HG03159 (cell line): ENCODE measurements around the gene TDP1.
A peak's percentile ranks its signal among the peaks of the same experiment; 100 is the strongest.
"Not testable (repeated sequence)": the region's sequence is repeated elsewhere in the genome, so short reads cannot be mapped to it uniquely, and the experiment has no call there.

Experiments
- ATAC-seq: cut with Tn5 transposase; IDR thresholded peaks from one replicate; pipeline ENCODE4 v1.9.1; 2021; ENCODE audit warnings: mild to moderate bottlenecking, moderate library complexity; ENCODE audit not compliant: unreplicated experiment

TDP1 gene

GRCh38 chr14:90042496-90043252, 86.9 kb downstream of the TDP1 start:
- ATAC-seq = no peak

DNA sequence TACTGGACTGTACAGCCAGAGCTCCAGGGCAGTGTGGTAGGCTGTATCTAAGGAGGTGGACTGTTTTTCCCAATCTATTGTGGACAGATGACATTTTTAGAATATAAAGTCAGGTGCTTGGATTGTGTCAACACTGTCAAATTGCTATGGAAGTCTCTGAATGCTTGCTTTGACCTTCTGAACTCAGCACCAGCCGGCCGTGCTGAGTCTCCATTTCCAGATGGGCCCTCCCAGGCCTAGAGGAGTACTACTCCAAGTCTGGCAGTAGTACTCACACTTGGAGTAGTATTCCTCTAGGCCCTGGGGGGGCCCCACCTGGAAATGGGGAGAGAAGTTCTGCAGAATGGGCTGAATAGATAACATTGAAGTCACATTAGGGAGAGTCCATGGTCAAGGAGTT, 89.9 kb downstream of the TDP1 start:
- ATAC-seq = no peak

- no peak for ATAC-seq
Measured at GRCh38 chr14:90049390-90049789, 93.7 kb downstream of the TDP1 start.

- no peak for ATAC-seq
Measured at GRCh38 chr14:90050271-90050670, 94.5 kb downstream of the TDP1 start.

DNA sequence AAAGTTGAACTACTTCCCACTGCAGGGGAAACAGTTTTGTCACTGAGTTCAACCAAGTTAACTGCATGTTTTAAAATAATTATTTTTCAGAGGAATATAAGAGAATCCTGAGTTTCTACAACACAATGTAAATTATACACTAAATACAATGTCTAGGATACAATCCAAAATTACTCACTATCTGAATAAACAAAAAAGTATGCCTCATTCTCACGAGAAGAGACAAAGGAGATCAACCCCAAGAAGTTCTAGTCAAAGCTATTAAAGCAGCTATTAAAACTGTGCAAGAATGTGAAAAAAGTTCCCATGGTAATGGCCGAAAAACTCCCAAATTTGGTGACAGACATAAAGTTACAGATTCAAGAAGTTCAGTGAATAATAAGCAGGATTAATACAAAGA, 97.3 kb downstream of the TDP1 start:
- ATAC-seq = no peak

DNA sequence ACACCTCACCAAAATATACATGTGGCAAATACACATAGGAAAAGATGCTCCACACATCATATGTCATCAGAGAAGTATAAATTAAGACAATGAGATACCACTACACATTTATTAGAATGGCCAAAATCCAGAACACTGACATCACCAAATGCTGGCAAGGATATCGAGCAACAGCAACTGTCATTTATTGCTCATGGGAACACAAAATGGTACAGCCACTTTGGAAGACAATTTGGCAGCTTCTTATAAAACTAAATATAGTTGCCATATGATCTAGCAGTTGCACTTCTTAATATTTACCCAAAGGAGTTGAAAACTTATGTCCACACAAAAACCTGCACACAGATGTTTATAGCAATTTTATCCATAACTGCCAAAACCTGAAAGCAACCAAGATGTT, 99.1 kb downstream of the TDP1 start:
- no peak for ATAC-seq

DNA sequence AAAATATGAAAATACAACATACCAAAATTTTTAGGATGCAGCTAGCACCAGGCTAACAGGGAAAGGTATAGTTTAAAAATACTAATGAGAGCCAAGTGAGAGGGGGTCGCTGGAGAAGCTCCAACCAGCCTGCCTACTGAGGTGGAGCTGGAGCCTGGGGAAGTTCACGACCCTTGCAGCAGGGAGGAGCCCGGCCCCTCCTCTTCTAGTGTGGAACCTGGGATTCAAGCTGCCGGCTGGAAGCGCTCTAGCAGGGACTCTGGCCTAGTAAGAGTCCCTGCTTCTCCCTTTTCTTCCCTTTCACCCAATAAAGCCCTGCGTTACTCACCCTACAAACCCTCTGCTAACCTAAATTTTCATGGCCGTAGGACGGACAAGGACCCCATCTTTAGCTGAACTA, 101.1 kb downstream of the TDP1 start:
- ATAC-seq = no peak

DNA sequence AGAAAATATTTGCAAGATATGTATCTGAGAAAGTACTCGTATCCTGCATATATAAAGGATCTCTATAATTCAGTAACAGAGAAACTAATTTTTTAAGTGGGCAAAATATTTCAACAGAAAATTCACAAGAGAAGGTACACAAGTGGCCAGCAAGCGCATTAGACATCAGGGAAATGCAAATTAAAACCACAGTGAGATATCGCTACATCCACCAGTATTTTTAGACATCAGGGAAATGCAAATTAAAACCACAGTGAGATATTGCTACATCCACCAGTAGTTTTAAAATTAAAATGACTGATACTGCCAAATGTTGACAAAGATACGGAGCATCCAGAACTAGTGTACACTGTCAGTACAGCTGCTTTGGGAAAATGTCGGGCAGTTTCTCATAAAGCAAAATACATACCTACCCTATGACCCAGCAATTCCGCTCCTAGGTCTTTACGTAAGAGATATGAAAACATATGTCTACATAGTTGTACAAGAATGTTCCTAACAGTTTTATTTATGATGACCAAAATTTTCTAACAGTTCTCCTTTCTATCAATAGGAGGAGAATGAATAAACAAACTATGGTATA, 103.2 kb downstream of the TDP1 start:
- ATAC-seq = no peak

DNA sequence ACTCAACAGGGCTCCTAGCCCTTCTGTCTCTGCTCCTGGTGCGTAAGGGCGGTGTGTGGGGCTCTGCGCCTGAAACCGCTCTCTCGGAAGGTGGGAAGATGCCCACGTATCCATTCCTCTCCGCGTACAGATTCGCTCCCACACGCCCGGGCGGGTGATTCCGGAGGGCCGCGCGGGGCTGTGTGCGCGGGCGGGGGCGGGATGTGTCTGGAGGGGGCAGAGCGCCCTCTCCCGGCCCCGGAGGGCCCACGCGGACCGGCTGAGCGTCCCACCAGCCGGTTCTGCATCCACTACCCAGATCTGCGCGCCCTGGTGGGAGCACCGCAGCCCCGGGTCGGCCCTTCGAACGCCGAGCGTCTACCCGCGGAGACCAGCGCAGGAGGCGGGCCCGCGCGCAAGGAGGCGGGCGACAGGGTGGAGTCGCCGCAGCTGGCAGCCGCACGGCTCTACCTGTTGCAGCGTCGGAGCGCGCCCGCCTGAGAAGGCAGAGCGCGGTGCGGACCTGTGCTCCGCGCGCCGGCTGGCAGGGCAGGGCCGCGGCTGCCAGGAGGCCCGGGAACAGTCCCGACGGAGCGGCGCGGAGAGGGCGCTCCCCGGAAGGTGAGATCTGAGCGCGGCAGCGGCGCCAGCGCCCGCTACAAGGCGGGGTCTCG, 104.7 kb downstream of the TDP1 start:
- peak; percentile 68 for ATAC-seq

- peak; percentile 33 for ATAC-seq
Measured at GRCh38 chr14:90060965-90061684, 105.4 kb downstream of the TDP1 start.

DNA sequence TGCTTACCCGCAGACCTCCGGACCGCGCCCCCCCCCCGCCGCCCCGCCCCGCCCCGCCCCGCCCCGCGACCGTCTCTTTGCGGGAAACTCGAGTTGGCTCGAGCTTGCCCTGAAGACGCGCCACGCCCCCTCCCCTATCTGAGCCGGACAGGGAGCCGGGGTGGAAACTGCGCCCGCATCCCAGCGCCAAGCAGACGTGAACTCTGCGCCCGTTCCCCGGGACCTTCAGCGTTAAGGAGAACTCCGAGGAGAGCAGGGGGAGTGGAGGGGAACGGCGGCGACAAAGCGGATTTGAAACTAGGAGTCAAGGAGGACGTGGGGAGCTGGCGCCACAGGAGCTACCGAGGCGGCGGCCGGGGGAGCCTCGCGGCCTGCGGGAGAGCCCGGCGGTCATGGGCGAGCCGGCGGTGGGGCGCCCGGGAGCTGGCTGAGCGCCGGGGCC, 106.0 kb downstream of the TDP1 start, which contains the start of gene KCNK13:
Gene KCNK13 (plus strand): TSS at position 310 of the 442 bp plus-strand sequence. CDS start 212 bp downstream, outside the sequence.
- no peak for ATAC-seq

DNA sequence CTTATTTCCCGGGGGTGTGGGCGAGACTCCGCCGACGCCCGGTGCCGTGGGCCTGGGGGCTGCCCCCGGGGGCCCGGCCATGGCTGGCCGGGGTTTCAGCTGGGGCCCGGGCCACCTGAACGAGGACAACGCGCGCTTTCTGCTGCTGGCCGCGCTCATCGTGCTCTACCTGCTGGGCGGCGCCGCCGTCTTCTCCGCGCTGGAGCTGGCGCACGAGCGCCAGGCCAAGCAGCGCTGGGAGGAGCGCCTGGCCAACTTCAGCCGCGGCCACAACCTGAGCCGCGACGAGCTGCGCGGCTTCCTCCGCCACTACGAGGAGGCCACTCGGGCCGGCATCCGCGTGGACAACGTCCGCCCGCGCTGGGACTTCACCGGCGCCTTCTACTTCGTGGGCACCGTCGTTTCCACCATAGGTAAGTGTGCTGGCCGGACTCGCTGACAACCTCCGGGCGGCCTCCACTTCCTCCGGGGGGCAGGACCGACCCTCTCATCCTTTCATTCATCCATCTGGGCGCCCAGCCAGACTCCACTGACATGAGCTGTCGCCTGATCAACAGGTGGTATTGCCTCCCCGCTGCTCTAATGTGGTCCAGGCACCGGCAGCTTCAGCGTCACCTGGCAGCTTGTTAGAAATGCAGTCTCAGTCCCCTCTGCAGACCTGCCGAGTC, 106.5 kb downstream of the TDP1 start:
- no peak for ATAC-seq

DNA sequence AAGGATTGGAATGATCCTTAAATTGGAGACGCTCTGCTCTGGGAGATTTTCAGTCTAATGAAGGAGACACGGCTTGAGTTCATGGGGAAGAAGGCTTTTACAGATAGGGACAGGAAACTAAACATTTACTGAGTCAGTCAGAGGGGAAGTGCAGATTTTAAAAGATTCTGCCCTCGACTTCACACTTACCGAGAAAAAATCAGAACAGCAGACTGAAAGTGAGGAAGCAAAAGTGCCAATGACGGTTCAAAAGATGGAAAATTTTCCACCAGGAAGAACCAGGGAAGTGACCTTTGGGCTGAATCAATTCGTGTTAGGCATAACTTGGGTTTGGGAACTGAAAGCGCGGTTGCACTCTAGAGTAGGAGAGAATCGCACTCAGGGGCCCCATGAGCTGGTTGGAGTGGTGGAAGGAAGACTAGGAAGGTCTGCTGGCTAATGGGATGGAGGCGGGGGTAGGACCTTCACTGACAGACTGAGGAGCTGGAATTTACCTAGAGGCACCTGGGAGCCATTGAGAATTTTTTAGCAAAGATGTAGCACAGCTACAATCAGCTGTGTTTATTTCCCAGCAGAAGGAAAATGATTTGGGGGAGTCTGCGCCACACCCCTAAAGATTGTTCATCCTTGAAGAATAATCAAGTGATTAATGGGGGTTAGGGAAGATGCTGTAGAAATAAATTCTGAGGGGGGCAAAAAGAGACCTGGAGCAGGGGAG, 107.3 kb downstream of the TDP1 start:
- no peak for ATAC-seq

- no peak for ATAC-seq
Measured at GRCh38 chr14:90072350-90072749, 116.6 kb downstream of the TDP1 start.

- ATAC-seq = no peak
Measured at GRCh38 chr14:90079576-90079975, 123.8 kb downstream of the TDP1 start.

GRCh38 chr14:90087433-90087832, 131.7 kb downstream of the TDP1 start:
- ATAC-seq = no peak

- no peak for ATAC-seq
Measured at GRCh38 chr14:90088176-90088575, 132.4 kb downstream of the TDP1 start.

DNA sequence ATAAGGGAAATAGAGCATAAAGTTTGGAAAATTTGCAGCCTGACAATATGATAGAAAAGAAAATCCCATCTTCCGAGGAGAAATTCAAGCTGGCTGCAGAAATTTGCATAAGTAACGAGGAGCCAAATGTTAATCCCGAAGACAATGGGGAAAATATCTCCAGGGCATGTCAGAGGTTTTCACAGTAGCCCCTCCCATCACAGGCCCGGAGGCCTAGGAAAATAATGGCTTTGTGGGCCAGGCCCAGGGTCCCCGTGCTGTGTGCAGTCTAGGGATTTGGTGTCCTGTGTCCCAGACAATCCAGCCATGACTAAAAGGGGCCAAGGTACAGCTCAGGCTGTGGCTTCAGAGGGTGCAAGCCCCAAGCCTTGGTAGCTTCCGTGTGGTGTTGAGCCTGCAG, 133.8 kb downstream of the TDP1 start:
- ATAC-seq = not testable (repeated sequence)

DNA sequence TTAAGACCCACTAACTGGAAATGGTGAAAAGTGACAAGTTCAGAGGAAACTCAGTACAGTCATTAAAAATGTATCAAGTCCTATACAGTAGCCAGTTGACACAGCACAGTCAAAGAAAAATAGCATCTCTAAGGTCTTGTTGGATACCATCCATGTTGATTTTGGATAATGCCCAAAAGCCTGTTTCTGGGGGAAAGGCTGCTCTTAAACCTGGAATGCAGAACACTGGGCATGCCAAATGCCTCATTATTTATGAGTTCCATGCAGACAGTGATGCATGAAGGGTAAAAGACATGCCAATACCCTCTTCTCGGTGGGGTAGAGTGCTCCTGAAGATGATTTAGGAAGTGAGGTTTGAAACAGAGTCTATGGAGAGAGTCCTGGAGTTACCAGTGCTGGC, 135.7 kb downstream of the TDP1 start:
- no peak for ATAC-seq

DNA sequence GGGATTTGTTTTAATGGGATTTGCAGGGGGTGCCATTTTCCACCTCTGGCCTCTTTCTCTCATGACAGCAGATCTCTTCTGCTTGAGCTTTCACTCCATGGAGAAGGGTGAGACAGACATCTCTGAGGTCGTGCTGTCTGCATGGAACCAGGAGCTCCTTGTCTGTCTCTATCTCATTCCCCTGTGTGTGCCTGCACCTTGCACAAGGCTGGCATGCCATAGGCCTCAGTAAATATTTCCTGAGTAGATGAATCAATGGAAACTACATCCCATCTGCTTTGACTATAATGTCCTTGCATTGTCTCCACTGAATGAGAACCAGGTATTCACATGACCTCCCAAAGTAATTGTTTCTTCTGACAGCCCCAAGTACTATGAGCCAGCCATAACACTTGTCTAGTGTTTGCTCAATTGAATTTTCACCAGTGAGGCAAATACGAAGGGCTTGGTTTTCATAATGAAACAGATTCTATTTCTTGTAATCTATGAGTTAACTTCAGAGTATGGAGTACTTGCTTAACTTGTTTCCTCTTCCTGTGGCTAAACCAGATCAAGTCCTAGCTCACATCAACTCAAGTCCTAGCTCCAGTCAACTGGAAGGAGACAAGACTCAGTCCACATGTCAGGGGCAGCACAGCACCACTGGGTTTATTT, 138.3 kb downstream of the TDP1 start:
- no peak for ATAC-seq
